ENCODE data around the gene PCDHB13.
"Not testable (repeated sequence)": the region's sequence is repeated elsewhere in the genome, so short reads cannot be mapped to it uniquely, and the experiment has no call there.

The PCDHB13 gene

DNA sequence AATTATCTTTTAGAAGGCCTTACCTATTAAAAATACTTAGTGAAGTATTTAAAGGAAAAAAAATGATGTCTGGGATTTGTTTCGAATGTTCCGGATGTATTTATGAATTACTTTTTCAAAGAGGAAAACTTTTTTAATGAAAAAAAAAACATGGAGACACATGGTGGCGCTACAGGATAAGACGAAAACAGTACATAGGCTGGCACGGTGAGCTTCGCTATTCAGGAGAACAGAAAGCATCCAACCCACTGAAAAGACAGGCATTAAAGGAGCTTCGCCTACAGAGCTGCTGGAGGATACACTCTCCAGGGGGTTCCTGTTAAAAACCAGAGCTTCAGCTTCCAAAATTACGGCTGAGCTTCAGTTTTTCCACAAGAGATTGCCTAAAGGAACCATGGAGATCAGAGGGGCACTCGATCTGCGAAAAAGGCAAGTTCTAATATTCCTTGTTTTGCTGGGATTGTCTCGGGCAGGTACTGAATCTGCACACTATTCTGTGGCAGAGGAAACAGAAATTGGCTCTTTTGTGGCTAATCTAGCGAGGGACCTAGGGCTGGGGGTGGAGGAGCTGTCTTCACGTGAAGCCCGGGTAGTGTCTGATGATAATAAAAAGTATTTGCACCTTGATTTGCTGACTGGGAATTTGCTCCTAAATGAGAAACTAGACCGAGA, 9.5 kb downstream of the PCDHB13 start, which contains the start of gene PCDHB14:
PCDHB14 (plus strand) TSS at position 232 of the 672 bp plus-strand sequence; CDS start at position 395, 163 bp downstream.
- DNase-seq (ENCODE audit: low read depth, low spot score) = peak; percentile 27
- Histone ChIP-seq H3K27me3 (ENCODE audit: insufficient read depth, insufficient read length) (no peaks in the 10 kb centered on the region), H3K4me3 (ENCODE audit: insufficient read length, low read depth) (no peak within 1 kb of the TSS), H3K36me3 (ENCODE audit: insufficient read depth, insufficient read length, low read length) (no peaks in the 10 kb centered on the region), H3K4me1 (ENCODE audit: insufficient read depth, insufficient read length) (no peaks in the 10 kb centered on the region), H3K9ac (ENCODE audit: insufficient read length, low read depth) (no peak within 1 kb of the TSS), H3K9me3 (ENCODE audit: insufficient read depth, low read length) (no peaks in the 10 kb centered on the region)
- TF ChIP-seq ZNF274 (IDR thresholded peaks at IDR 0.05; ENCODE audit: low read depth, low read length) (no peak), SUZ12 (IDR thresholded peaks at IDR 0.05; ENCODE audit: extremely low read depth, insufficient read depth, insufficient read length) (no peak), YY1 (IDR thresholded peaks at IDR 0.05; ENCODE audit: insufficient read depth, insufficient read length) (no peak)

DNA sequence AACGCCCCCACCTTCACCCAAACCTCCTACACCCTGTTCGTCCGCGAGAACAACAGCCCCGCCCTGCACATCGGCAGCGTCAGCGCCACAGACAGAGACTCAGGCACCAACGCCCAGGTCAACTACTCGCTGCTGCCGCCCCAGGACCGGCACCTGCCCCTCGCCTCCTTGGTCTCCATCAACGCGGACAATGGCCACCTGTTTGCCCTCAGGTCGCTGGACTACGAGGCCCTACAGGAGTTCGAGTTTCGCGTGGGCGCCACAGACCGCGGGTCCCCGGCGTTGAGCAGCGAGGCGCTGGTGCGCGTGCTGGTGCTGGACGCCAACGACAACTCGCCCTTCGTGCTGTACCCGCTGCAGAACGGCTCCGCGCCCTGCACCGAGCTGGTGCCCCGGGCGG, 11.1 kb downstream of the PCDHB13 start:
- not testable (repeated sequence) for H3K27me3 ChIP-seq (ENCODE audit: insufficient read depth, insufficient read length); H3K36me3 ChIP-seq (ENCODE audit: insufficient read depth, insufficient read length, low read length); H3K9me3 ChIP-seq (ENCODE audit: insufficient read depth, low read length); DNase-seq (ENCODE audit: low read depth, low spot score); H3K4me3 ChIP-seq (ENCODE audit: insufficient read length, low read depth); H3K9ac ChIP-seq (ENCODE audit: insufficient read length, low read depth); H3K4me1 ChIP-seq (ENCODE audit: insufficient read depth, insufficient read length)

DNA sequence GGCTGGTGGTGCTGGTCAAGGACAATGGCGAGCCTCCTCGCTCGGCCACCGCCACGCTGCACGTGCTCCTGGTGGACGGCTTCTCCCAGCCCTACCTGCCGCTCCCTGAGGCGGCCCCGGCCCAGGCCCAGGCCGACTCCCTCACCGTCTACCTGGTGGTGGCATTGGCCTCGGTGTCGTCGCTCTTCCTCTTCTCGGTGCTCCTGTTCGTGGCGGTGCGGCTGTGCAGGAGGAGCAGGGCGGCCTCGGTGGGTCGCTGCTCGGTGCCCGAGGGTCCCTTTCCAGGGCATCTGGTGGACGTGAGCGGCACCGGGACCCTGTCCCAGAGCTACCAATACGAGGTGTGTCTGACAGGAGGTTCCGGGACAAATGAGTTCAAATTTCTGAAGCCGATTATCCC, 11.7 kb downstream of the PCDHB13 start:
- not testable (repeated sequence) for H3K4me3 ChIP-seq (ENCODE audit: insufficient read length, low read depth); H3K4me1 ChIP-seq (ENCODE audit: insufficient read depth, insufficient read length); H3K9ac ChIP-seq (ENCODE audit: insufficient read length, low read depth); DNase-seq (ENCODE audit: low read depth, low spot score); H3K9me3 ChIP-seq (ENCODE audit: insufficient read depth, low read length); H3K27me3 ChIP-seq (ENCODE audit: insufficient read depth, insufficient read length); H3K36me3 ChIP-seq (ENCODE audit: insufficient read depth, insufficient read length, low read length)

DNA sequence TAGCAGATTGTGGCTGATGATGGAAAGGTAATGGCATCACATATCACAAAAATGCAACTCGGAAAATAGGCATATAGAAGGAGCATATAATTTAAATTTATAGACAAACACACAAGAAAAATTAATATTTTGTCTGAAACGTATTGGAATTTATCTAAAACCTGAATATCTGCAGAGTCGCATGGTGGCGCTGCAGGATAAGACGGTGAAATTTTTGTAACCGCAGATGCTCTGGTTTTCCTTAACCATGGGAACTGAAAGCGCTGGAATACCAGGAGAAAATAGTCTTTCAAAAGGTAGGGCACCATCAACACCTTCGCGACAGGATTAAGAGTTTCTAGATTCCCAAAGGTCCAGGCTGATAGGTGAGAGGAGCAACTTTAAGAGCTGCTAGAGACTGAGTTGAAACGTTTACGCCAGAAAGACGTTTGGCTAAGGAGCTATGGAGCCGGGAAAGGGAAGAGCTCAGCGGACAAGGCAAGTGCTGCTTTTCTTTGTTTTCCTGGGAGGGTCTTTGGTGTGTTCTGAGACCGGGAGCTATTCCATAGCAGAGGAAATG, 20.5 kb downstream of the PCDHB13 start:
- no peaks in the 10 kb centered on the region for H3K36me3 ChIP-seq (ENCODE audit: insufficient read depth, insufficient read length, low read length)
- no peaks in the 10 kb centered on the region for H3K4me1 ChIP-seq (ENCODE audit: insufficient read depth, insufficient read length)
- no peak overlapping the region for H3K9ac ChIP-seq (ENCODE audit: insufficient read length, low read depth)
- TF ChIP-seq SUZ12 (IDR thresholded peaks at IDR 0.05; ENCODE audit: extremely low read depth, insufficient read depth, insufficient read length) = no peak
- no peak for TF ChIP-seq ZNF274 (IDR thresholded peaks at IDR 0.05; ENCODE audit: low read depth, low read length)
- no peak for TF ChIP-seq YY1 (IDR thresholded peaks at IDR 0.05; ENCODE audit: insufficient read depth, insufficient read length)
- H3K9me3 ChIP-seq (ENCODE audit: insufficient read depth, low read length) = peaks cover 7% of the 10 kb centered on the region; the same call in 1 of the 2 replicates
- H3K27me3 ChIP-seq (ENCODE audit: insufficient read depth, insufficient read length) = no peaks in the 10 kb centered on the region
- no peak overlapping the region for H3K4me3 ChIP-seq (ENCODE audit: insufficient read length, low read depth)
- no peak for DNase-seq (ENCODE audit: low read depth, low spot score)

DNA sequence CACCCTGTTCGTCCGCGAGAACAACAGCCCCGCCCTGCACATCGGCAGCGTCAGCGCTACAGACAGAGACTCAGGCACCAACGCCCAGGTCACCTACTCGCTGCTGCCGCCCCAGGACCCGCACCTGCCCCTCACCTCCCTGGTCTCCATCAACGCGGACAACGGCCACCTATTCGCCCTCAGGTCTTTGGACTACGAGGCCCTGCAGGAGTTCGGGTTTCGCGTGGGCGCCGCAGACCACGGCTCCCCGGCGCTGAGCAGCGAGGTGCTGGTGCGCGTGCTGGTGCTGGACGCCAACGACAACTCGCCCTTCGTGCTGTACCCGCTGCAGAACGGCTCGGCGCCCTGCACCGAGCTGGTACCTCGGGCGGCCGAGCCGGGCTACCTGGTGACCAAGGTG, 22.2 kb downstream of the PCDHB13 start:
- not testable (repeated sequence) for H3K4me1 ChIP-seq (ENCODE audit: insufficient read depth, insufficient read length); H3K27me3 ChIP-seq (ENCODE audit: insufficient read depth, insufficient read length); H3K4me3 ChIP-seq (ENCODE audit: insufficient read length, low read depth); H3K9me3 ChIP-seq (ENCODE audit: insufficient read depth, low read length); H3K36me3 ChIP-seq (ENCODE audit: insufficient read depth, insufficient read length, low read length); DNase-seq (ENCODE audit: low read depth, low spot score); H3K9ac ChIP-seq (ENCODE audit: insufficient read length, low read depth)

DNA sequence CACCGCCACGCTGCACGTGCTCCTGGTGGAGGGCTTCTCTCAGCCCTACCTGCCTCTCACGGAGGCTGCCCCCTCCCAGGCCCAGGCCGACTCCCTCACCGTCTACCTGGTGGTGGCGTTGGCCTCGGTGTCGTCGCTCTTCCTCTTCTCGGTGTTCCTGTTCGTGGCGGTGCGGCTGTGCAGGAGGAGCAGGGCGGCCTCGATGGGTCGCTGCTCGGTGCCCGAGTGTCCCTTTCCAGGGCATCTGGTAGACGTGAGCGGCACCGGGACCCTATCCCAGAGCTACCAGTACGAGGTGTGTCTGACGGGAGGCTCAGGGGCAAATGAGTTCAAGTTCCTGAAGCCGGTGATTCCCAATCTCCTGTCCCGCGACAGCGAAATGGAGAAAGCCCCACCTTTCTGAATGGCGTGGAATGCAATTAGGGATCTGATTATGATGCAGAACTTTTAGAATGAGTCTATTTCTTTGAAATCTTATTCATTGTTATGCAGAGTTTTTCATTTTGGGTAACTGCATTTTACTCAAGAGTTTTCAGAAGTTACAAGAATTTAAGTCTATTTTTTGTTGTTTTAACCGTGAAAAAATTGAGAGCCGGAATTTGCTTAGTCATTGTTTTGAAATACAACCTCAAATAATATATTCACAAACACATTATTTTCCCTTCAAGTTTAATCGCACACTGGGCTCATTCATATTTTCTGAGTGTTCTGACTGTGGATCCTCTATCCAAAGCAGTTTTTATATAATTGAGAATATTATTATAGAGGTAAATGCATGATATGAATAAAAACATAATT, 23.0 kb downstream of the PCDHB13 start:
- Histone ChIP-seq H3K4me1 (ENCODE audit: insufficient read depth, insufficient read length) (no peaks in the 10 kb centered on the region), H3K4me3 (ENCODE audit: insufficient read length, low read depth) (no peak overlapping the region), H3K9ac (ENCODE audit: insufficient read length, low read depth) (no peak overlapping the region), H3K36me3 (ENCODE audit: insufficient read depth, insufficient read length, low read length) (no peaks in the 10 kb centered on the region), H3K27me3 (ENCODE audit: insufficient read depth, insufficient read length) (no peaks in the 10 kb centered on the region), H3K9me3 (ENCODE audit: insufficient read depth, low read length) (peaks cover 7% of the 10 kb centered on the region; the same call in 1 of the 2 replicates)
- no peak for TF ChIP-seq YY1 (IDR thresholded peaks at IDR 0.05; ENCODE audit: insufficient read depth, insufficient read length)
- no peak for TF ChIP-seq SUZ12 (IDR thresholded peaks at IDR 0.05; ENCODE audit: extremely low read depth, insufficient read depth, insufficient read length)
- TF ChIP-seq ZNF274 (IDR thresholded peaks at IDR 0.05; ENCODE audit: low read depth, low read length) = no peak
- DNase-seq (ENCODE audit: low read depth, low spot score) = no peak

DNA sequence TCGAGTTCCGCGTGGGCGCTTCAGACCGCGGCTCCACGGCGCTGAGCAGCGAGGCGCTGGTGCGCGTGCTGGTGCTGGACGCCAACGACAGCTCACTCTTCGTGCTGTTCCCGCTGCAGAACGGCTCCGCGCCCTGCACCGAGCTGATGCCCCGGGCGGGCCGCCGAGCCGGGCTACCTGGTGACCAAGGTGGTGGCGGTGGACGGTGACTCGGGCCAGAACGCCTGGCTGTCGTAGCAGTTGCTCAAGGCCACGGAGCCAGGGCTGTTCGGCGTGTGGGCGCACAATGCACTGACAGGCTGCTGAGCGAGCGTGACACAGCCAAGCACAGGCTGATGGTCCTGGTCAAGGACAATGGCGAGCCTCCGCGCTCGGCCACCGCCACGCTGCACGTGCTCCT, 27.8 kb downstream of the PCDHB13 start:
- TF ChIP-seq YY1 (IDR thresholded peaks at IDR 0.05; ENCODE audit: insufficient read depth, insufficient read length) (no peak), SUZ12 (IDR thresholded peaks at IDR 0.05; ENCODE audit: extremely low read depth, insufficient read depth, insufficient read length) (no peak), ZNF274 (IDR thresholded peaks at IDR 0.05; ENCODE audit: low read depth, low read length) (no peak)
- Histone ChIP-seq H3K36me3 (ENCODE audit: insufficient read depth, insufficient read length, low read length) (no peaks in the 10 kb centered on the region), H3K4me3 (ENCODE audit: insufficient read length, low read depth) (no peak overlapping the region), H3K27me3 (ENCODE audit: insufficient read depth, insufficient read length) (no peaks in the 10 kb centered on the region), H3K9ac (ENCODE audit: insufficient read length, low read depth) (no peak overlapping the region), H3K4me1 (ENCODE audit: insufficient read depth, insufficient read length) (no peaks in the 10 kb centered on the region), H3K9me3 (ENCODE audit: insufficient read depth, low read length) (peaks cover 7% of the 10 kb centered on the region; the same call in 1 of the 2 replicates)
- DNase-seq (ENCODE audit: low read depth, low spot score) = no peak

Measured in NT2/D1 (cell line).